Retina (tissue), 1 donor: ENCODE results near the gene CLDN25.
A peak's percentile ranks its signal among the peaks of the same experiment; 100 is the strongest.

Experiments used
- DNase-seq: peaks from one replicate; pipeline ENCODE4 v3.0.0-alpha.2; 2016

Gene CLDN25

GRCh38 chr11:113814181-113814580, 34.6 kb downstream of the CLDN25 start:
- DNase-seq, result peak; percentile 54

DNA sequence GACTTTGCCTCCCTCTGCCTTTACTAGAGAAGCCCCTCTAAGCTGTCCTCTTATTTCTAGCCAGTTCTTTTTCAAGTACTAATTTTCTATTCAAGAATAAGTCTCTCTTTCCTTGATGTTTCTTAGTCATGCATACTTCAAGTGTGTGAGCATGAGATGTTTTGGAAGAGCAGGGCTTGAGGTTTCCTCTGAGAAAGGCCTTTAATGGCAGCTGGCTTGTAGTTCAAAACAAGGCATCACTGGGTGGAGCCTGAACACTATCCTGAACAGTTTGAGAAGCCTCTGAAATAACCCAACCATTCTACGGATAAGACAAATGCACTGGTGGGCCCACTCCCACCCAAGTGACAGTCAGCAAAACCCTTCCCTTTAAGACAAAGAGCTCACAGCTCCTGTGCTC, 37.6 kb downstream of the CLDN25 start:
- DNase-seq, result no peak

DNA sequence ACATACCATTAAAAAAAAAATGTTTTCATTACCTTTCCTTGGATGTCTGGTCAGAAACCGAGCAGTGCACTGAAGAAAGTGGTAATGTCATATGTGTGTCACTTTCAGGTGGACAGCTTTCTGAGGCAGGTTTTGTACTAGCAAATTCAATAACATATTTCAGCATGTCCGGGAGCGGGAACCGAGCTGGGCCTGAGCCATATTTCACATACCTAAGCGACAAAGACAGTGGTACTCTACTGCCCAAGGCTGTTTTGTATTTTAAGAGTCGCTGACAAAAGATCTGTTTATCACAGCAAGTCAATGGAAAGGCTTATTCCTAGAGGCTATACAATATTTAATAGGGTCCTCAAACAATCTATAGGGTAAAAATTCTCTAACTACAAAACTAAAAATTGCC, 38.0 kb downstream of the CLDN25 start:
- no peak for DNase-seq

DNA sequence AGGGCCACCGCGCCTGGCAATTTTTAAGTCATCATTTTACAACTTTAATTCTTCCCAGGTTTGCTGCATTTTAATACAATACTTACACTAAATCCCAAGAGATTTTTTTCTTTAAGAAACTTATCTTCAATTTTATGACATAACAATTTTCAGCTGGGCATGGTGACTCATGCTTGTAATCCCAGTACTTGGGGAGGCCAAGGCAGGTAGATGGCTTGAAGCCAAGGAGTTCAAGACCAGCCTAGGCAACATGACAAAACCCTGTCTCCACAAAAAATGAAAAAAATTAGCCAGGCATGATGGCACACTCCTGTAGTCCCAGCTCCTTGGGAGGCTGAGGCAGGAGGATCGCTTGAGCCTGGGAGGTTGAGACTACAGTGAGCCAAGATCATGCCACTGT, 38.8 kb downstream of the CLDN25 start:
- no peak for DNase-seq

DNA sequence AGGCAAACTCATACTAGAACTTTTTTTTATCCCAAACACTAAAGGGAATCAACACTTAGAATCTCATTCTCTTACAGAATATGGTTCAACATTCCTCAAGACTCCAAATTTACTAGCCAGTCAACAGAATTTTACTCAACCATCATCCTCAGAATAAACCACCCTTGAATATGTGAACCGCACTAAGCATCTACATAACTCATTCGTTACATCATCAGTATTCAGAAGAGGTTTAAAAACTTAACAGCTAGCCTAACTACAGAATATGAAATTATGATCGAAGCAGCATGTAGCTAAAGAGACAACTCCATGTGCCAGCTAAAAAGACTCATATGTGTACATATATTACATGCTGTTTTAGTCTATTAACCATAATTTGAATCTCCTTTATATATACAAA, 47.9 kb downstream of the CLDN25 start:
- no peak for DNase-seq

GRCh38 chr11:113828191-113828590, 48.6 kb downstream of the CLDN25 start:
- DNase-seq, result no peak

DNA sequence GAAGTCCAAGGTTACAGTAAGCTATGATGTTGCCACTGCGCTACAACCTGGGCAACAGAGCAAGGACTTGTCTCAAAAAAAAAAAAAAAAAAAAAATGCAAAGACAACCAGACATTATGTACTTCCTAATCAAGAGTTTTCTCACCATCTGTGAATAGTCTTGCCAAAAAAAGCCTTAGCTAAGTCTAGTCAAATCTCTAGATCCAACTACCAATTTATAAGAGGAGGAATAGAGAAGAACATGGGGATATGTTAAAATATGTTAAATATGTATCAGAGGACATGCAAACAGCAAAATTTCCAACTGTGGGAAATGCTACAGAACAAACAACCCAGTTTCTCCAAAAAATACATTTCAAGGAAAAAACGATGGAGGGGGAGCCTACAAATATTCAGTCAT, 50.2 kb downstream of the CLDN25 start:
- DNase-seq, result no peak
